ENCODE data around the gene STEEP1.
A peak's percentile ranks its signal among the peaks of the same experiment; 100 is the strongest.

STEEP1 gene

GRCh38 chrX:119565107-119565663 lies at the start of gene STEEP1:
Gene STEEP1 (minus strand): TSS chrX:119565409. CDS start chrX:119565355, 54 bp downstream.
- DNase-seq (ENCODE audit: low read depth in 3 of 3): peak; percentile 71 to 85 (median 77)

- DNase-seq (ENCODE audit: low read depth in 3 of 3): no peak
Measured at GRCh38 chrX:119614776-119615175, 49.6 kb upstream of the STEEP1 start.

GRCh38 chrX:119607018-119607389 lies 41.8 kb upstream of the STEEP1 start:
- no peak for DNase-seq (ENCODE audit: low read depth in 3 of 3)

GRCh38 chrX:119606280-119607017 lies 41.2 kb upstream of the STEEP1 start, which contains the start of gene NKRF:
Gene NKRF (minus strand): TSS chrX:119606424.
- peak; percentile 71 to 88 (median 81) for DNase-seq (ENCODE audit: low read depth in 3 of 3)

GRCh38 chrX:119605464-119606279 lies 40.5 kb upstream of the STEEP1 start:
- peak in 2 of 3 experiments; percentile 3 to 26 for DNase-seq (ENCODE audit: low read depth in 3 of 3)

GRCh38 chrX:119604766-119605463 lies 39.7 kb upstream of the STEEP1 start:
- no peak for DNase-seq (ENCODE audit: low read depth in 3 of 3)

- DNase-seq (ENCODE audit: low read depth in 3 of 3): no peak
Measured at GRCh38 chrX:119602701-119603255, 37.6 kb upstream of the STEEP1 start.

GRCh38 chrX:119589810-119590209 lies 24.6 kb upstream of the STEEP1 start:
- DNase-seq (ENCODE audit: low read depth in 3 of 3): no peak

- DNase-seq (ENCODE audit: low read depth in 3 of 3): no peak
Measured at GRCh38 chrX:119583431-119584059, 18.3 kb upstream of the STEEP1 start.

- DNase-seq (ENCODE audit: low read depth in 3 of 3): no peak
Measured at GRCh38 chrX:119579414-119579813, 14.2 kb upstream of the STEEP1 start.

GRCh38 chrX:119574394-119575266 lies 9.4 kb upstream of the STEEP1 start, which contains the start of gene UBE2A:
Gene UBE2A (plus strand): TSS chrX:119574563. CDS start chrX:119574712, 149 bp downstream.
- peak; percentile 67 to 87 (median 75) for DNase-seq (ENCODE audit: low read depth in 3 of 3)

- no peak for DNase-seq (ENCODE audit: low read depth in 3 of 3)
Measured at GRCh38 chrX:119573840-119574393, 8.7 kb upstream of the STEEP1 start.

- DNase-seq (ENCODE audit: low read depth in 3 of 3): no peak
Measured at GRCh38 chrX:119573222-119573621, 8.0 kb upstream of the STEEP1 start.

GRCh38 chrX:119570351-119570835 lies 5.2 kb upstream of the STEEP1 start:
- DNase-seq (ENCODE audit: low read depth in 3 of 3): no peak

- DNase-seq (ENCODE audit: low read depth in 3 of 3): no peak
Measured at GRCh38 chrX:119552508-119552907, 12.7 kb downstream of the STEEP1 start.

- no peak for DNase-seq (ENCODE audit: low read depth in 3 of 3)
Measured at GRCh38 chrX:119549327-119550016, 15.7 kb downstream of the STEEP1 start.

- DNase-seq (ENCODE audit: low read depth in 3 of 3): no peak
Measured at GRCh38 chrX:119541188-119541587, 24.0 kb downstream of the STEEP1 start.

GRCh38 chrX:119539872-119540271 lies 25.3 kb downstream of the STEEP1 start:
- no peak for DNase-seq (ENCODE audit: low read depth in 3 of 3)

GRCh38 chrX:119537487-119537886 lies 27.7 kb downstream of the STEEP1 start:
- DNase-seq (ENCODE audit: low read depth in 3 of 3): no peak

Measured in stimulated activated CD4-positive, alpha-beta T cell treated with anti-CD3 and anti-CD28 coated beads, TNF-alpha, amount 100 ng/mL, for 24 hours (primary cell).